ENCODE measurements around the gene FCHSD2. TPM values are rescaled to one million over a fixed set of nuclear protein-coding genes. Genes with fewer than 3 reads are reported as not detected.

Gene FCHSD2
- total and polyA plus RNA-seq, 4 donors: 7.6 to 18.7 (median 9.9) TPM

- Histone ChIP-seq H3K4me1 (ENCODE audit: control insufficient read depth in 4 of 4, insufficient read depth in 4 of 4, low read length in 3 of 4) (peaks cover 0 to 4% (median 1%) of the 10 kb centered on the region in 4 donors), H3K27ac (ENCODE audit: low read depth in 1 of 2, low read length in 2 of 2) (no peak overlapping the region), H3K9me3 (ENCODE audit: control insufficient read depth in 4 of 4, low read length in 3 of 4) (no peaks in the 10 kb centered on the region), H3K36me3 (ENCODE audit: control insufficient read depth in 4 of 4, insufficient read depth in 3 of 4, low read depth in 1 of 4, low read length in 3 of 4) (peaks cover 0 to 3% (median 0%) of the 10 kb centered on the region in 4 donors), H3K27me3 (ENCODE audit: control insufficient read depth in 4 of 4, insufficient read depth in 4 of 4, low read length in 3 of 4) (no peaks in the 10 kb centered on the region), H3K4me3 (ENCODE audit: low read depth in 1 of 3, low read length in 3 of 3) (no peak overlapping the region), H3K9ac (ENCODE audit: low read depth in 1 of 2, low read length in 2 of 2) (no peak overlapping the region)
- TF ChIP-seq NR2F2 (IDR thresholded peaks at IDR 0.05) (no peak), FOXA2 (IDR thresholded peaks at IDR 0.05) (no peak)
- DNase-seq (ENCODE audit: low spot score): no peak
- whole genome bisulfite sequencing: 96% methylated on average over 8 of the region's 8 CpGs
Observed at GRCh38 chr11:73100578-73100977, 41.5 kb downstream of the FCHSD2 start.

- DNase-seq (ENCODE audit: low spot score): no peak
- Histone ChIP-seq H3K9me3 (ENCODE audit: control insufficient read depth in 4 of 4, low read length in 3 of 4) (no peaks in the 10 kb centered on the region), H3K4me1 (ENCODE audit: control insufficient read depth in 4 of 4, insufficient read depth in 4 of 4, low read length in 3 of 4) (peaks cover 0 to 4% (median 1%) of the 10 kb centered on the region in 4 donors), H3K27me3 (ENCODE audit: control insufficient read depth in 4 of 4, insufficient read depth in 4 of 4, low read length in 3 of 4) (no peaks in the 10 kb centered on the region), H3K27ac (ENCODE audit: low read depth in 1 of 2, low read length in 2 of 2) (no peak overlapping the region), H3K4me3 (ENCODE audit: low read depth in 1 of 3, low read length in 3 of 3) (no peak overlapping the region), H3K36me3 (ENCODE audit: control insufficient read depth in 4 of 4, insufficient read depth in 3 of 4, low read depth in 1 of 4, low read length in 3 of 4) (peaks cover 0 to 3% (median 0%) of the 10 kb centered on the region in 4 donors), H3K9ac (ENCODE audit: low read depth in 1 of 2, low read length in 2 of 2) (no peak overlapping the region)
- TF ChIP-seq TAF1 (conservative IDR thresholded peaks at IDR 0.05) (no peak), YY1 (IDR thresholded peaks at IDR 0.05) (no peak), ATF3 (IDR thresholded peaks at IDR 0.05) (no peak), SP1 (IDR thresholded peaks at IDR 0.05) (no peak), REST (IDR thresholded peaks at IDR 0.05) (no peak)
- 95% methylated on average over 25 of the region's 25 CpGs for WGBS
Observed at GRCh38 chr11:73099512-73100266, 42.4 kb downstream of the FCHSD2 start.

GRCh38 chr11:73095613-73096012, 46.5 kb downstream of the FCHSD2 start:
- DNase-seq (ENCODE audit: low spot score): no peak
- Histone ChIP-seq H3K36me3 (ENCODE audit: control insufficient read depth in 4 of 4, insufficient read depth in 3 of 4, low read depth in 1 of 4, low read length in 3 of 4) (peaks cover 0 to 3% (median 0%) of the 10 kb centered on the region in 4 donors), H3K9me3 (ENCODE audit: control insufficient read depth in 4 of 4, low read length in 3 of 4) (no peaks in the 10 kb centered on the region), H3K9ac (ENCODE audit: low read depth in 1 of 2, low read length in 2 of 2) (no peak overlapping the region), H3K27me3 (ENCODE audit: control insufficient read depth in 4 of 4, insufficient read depth in 4 of 4, low read length in 3 of 4) (no peaks in the 10 kb centered on the region), H3K4me3 (ENCODE audit: low read depth in 1 of 3, low read length in 3 of 3) (no peak overlapping the region), H3K27ac (ENCODE audit: low read depth in 1 of 2, low read length in 2 of 2) (no peak overlapping the region), H3K4me1 (ENCODE audit: control insufficient read depth in 4 of 4, insufficient read depth in 4 of 4, low read length in 3 of 4) (peaks cover 0 to 4% (median 1%) of the 10 kb centered on the region in 4 donors)
- WGBS: 74% methylated on average over 2 of the region's 2 CpGs
- TF ChIP-seq FOXA1 (IDR thresholded peaks at IDR 0.05): no peak
- no peak for TF ChIP-seq JUND (IDR thresholded peaks at IDR 0.05)
- TF ChIP-seq REST (IDR thresholded peaks at IDR 0.05): no peak
- TF ChIP-seq HNF4A (conservative IDR thresholded peaks at IDR 0.05): no peak
- no peak for TF ChIP-seq RXRA (IDR thresholded peaks at IDR 0.05)
- TF ChIP-seq ATF3 (IDR thresholded peaks at IDR 0.05): no peak
- TF ChIP-seq EGR1 (IDR thresholded peaks at IDR 0.05; ENCODE audit: low read depth in 2 of 2): no peak
- no peak for TF ChIP-seq NR2F2 (IDR thresholded peaks at IDR 0.05)
- no peak for TF ChIP-seq MAX (IDR thresholded peaks at IDR 0.05)
- no peak for TF ChIP-seq HNF4G (IDR thresholded peaks at IDR 0.05)
- no peak for TF ChIP-seq SP1 (IDR thresholded peaks at IDR 0.05)
- TF ChIP-seq ZBTB33 (IDR thresholded peaks at IDR 0.05): no peak
- TF ChIP-seq YY1 (IDR thresholded peaks at IDR 0.05): no peak

Measured in liver (tissue), 9 donors.